D721Med (cell line): ENCODE data around the gene PLEKHO2.

Experiments used
- DNase-seq: peaks from one replicate; pipeline ENCODE4 v3.0.0; 2011; ENCODE audit warnings: low spot score; ENCODE audit not compliant: insufficient read length
- FAIRE-seq: peaks from 2 replicates; lab custom pipeline; 2011; peaks lifted over from hg19 to GRCh38; lab: Jason Lieb, UNC
- CTCF ChIP-seq: IDR thresholded peaks from 2 replicates; pipeline ENCODE4 v1.5.1; 2012; ENCODE audit warnings: mild to moderate bottlenecking, control low read depth; ENCODE audit not compliant: insufficient read depth; ENCODE audit errors: missing control alignments

Gene PLEKHO2

GRCh38 chr15:64844576-64845145 is 2.9 kb downstream of the PLEKHO2 start:
- FAIRE-seq (no peak), DNase-seq (no peak)
- TF ChIP-seq CTCF, result no peak

GRCh38 chr15:64845183-64845611 is 3.5 kb downstream of the PLEKHO2 start:
- DNase-seq (no peak), FAIRE-seq (no peak)
- no peak for TF ChIP-seq CTCF

GRCh38 chr15:64845831-64846595 is 4.3 kb downstream of the PLEKHO2 start:
- no peak for TF ChIP-seq CTCF
- no peak for DNase-seq

GRCh38 chr15:64847016-64847415 is 5.3 kb downstream of the PLEKHO2 start:
- no peak for TF ChIP-seq CTCF
- no peak for FAIRE-seq
- DNase-seq, result no peak

More at GRCh38 chr15:64845831-64846595, 4.3 kb downstream of the PLEKHO2 start:
- FAIRE-seq, result no peak

- DNase-seq, result no peak
- no peak for FAIRE-seq
- no peak for TF ChIP-seq CTCF
These were observed 5.7 kb downstream of the PLEKHO2 start for GRCh38 chr15:64847448-64847847.

GRCh38 chr15:64847876-64848716 is 6.4 kb downstream of the PLEKHO2 start:
- no peak for FAIRE-seq
- no peak for TF ChIP-seq CTCF
- DNase-seq, result no peak
